Stimulated activated CD4-positive, alpha-beta T cell treated with anti-CD3 and anti-CD28 coated beads, Interleukin-4, amount 100 ng/mL, for 1 hour (primary cell): Measurements from ENCODE around the gene LDAF1.
"Not testable (repeated sequence)": the region's sequence is repeated elsewhere in the genome, so short reads cannot be mapped to it uniquely, and the experiment has no call there.

ENCODE experiments used
- DNase-seq: peaks from one replicate; pipeline ENCODE4 v3.0.0-alpha.2; 2020

Gene LDAF1

DNA sequence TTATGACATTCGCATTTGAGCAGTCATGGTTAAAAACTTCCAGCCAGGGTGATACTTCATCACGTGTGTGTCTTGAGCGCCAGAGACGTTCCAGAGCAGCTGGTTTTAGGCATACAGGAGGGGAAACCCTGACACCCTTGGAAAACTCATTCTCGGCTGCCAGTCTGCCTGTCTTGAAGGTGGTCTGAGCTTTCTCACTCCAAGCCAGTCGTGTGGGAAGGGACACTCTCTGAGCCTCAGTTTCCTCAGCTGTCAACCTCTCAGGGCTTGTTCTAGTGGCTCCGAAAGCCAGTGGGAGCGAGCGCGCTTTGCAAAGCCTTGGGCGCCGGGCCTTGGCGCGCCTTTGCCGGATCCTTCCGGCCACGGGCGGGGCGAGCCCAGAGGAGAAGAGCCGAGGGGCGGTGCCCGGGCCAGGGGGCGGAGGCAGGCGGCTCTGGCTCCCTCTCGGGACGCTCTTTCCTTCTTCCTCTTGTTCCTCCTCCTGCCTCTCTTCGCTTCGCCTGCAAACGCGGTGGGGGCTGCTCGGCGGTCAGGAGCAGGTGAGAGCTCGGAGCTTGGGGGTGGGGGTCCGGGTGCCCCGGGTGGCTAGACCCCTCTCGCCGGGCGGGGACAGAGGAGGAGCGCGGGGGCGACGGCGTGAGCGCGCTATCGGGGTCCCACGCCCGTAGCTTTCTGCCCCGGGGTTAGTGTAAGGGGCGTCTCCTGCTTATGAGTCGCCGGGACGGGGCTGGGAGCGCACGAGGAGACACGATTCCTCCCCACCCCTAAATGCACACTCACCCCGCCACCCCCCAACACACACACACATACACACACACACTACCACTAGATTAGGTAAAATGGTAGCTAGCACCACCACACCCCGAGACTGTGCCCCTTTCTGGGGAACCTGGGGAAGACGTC is at the start of gene LDAF1:
Gene LDAF1 (plus strand): TSS at position 467 of the 903 bp plus-strand sequence. CDS start 2,509 bp downstream, outside the sequence.
- peak; percentile 85 for DNase-seq

DNA sequence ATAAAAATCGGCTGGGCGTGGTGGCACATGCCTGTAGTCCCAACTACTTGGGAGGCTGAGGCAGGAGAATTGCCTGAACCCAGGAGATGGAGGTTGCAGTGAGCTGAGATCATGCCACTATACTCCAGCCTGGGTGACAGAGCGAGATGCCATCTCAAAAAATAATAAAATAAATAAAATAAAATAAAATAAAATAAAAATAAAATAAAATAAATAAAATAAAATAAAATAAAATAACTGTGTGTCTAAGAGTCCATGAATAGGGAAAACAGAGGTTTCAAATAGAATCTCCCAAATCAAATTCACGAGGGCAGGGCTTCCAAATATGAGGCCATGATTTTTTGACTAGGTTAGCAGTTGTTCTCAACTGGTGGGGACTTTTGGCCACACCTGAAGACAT is 42.9 kb upstream of the LDAF1 start:
- DNase-seq = not testable (repeated sequence)

DNA sequence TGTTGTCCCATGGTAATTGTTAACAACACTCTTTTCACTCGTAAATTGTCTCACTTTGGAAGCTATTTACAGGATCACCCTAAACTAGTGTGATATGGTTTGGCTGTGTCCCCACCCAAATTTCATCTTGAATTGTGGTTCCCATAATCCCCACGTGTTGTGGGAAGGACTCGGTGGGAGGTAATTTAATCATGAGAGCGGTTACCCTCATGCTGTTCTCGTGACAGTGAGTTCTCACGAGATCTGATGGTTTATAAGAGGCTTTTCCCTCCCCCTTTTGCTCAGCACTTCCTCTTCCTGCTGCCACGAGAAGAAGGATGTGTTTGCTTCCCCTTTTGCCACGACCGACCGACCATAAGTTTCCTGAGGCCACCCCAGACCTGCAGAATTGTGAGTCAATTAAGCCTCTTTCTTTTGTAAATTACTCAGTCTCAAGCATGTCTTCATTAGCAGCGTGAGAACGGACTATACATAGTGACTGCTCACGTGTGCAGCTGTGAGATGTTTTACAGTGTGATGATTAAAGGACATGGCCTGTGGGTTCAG is 42.3 kb upstream of the LDAF1 start:
- DNase-seq = no peak

- no peak for DNase-seq
These were observed 40.9 kb upstream of the LDAF1 start for GRCh38 chr16:21117567-21117966.

DNA sequence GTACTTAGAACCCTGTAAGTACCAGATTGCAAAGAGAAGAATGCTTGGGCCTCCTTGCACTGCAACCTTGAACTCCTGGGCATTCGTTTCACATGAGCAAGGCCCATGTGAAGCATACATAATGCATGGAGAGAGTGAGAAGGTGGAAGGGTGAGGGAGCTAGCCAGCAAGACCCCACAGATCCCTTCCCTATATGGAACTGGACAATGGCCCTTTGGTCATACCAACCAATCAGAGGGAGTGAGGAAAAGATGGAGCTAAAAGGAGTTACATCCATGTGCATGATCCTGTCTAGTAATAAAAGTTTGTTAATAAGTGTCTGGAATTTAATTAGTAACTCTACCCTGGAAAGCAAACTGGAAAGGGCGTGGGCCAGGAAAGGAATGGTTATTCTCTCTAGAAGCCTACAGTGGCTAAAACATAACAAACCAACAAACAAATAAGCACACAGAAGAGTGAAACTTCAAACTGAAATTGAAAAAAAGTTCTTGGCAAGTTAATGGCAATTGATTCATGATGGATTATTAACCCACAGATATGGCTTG is 37.4 kb upstream of the LDAF1 start:
- DNase-seq = no peak

- DNase-seq = no peak
These were observed 33.3 kb upstream of the LDAF1 start for GRCh38 chr16:21125191-21125590.

DNA sequence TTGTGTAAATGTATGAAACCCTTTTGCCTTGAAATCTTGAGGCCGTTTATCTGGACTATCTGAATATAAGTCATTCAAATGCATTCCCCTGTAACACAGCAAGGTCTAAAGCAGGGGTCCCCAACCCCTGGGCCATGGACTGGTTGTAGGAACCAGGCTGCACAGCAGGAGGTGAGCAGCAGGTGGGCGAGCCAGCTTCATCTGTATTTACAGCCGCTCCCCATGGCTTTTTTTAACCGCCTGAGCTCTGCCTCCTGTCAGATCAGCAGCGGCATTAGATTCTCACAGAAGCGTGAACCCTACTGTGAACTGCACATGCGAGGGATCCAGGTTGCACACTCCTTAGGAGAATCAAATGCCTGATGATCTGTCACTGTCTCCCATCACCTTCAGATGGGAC is 32.0 kb upstream of the LDAF1 start:
- DNase-seq = no peak

DNA sequence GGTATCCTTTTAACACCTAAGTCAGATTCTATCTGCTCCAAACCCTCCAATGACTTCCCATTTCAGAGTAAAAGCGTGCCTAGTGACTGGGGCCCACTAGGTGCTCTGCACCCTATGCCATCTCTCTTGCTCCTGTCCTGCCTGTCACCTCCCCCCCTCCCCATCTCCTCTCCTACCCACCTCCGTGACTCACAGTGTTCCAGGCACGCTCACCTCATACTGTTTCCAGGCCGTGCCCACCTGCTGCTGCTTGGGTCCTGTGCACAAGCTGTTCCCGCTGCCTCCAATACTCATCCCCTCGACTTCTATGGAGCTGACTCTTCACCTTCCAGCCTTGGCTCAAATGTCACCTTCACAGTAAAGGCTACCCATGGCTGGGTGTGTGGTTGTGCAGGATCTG is 29.5 kb upstream of the LDAF1 start:
- no peak for DNase-seq

- no peak for DNase-seq
These were observed 27.7 kb upstream of the LDAF1 start for GRCh38 chr16:21130811-21131210.

GRCh38 chr16:21134053-21134452 is 24.4 kb upstream of the LDAF1 start:
- no peak for DNase-seq

- no peak for DNase-seq
These were observed 12.7 kb upstream of the LDAF1 start for GRCh38 chr16:21145738-21146137.

DNA sequence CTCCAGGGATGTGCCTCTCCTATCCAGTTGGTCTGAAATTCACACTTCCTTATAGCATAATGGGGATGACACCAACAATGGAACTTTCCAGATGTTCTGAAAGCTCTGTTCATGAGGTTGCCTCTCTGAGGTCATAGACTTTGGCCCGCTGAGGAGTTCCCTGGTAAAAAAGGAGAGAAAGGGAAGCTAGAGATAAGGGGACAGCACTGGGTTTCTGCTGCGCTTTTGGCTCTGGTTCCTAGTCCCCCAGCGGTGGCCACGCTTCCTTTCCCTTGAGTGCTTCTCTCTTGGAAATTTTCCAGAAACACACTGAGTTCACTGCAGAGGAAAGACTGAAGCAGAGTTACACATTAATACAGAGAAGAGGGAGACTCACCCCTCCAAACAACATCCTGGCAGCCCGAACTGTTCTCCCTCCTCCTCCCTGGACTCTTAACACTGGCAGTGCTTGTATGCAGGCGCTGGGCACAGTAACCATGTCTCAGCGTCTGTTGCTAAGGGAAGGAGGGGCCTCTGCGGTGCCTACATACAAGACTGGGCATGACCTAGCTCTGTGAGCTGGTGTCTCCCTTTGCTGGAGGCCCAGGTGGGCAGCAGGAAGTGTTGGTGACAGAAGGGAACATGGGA is 8.0 kb upstream of the LDAF1 start, which contains the start of gene DNAH3:
Gene DNAH3 (minus strand): TSS at position 472 of the 627 bp plus-strand sequence. CDS start 527 bp downstream, outside the sequence.
- DNase-seq = no peak

GRCh38 chr16:21152160-21153030 is 6.1 kb upstream of the LDAF1 start:
- not testable (repeated sequence) for DNase-seq

- DNase-seq = not testable (repeated sequence)
These were observed 5.2 kb upstream of the LDAF1 start for GRCh38 chr16:21153124-21153729.

- DNase-seq = not testable (repeated sequence)
These were observed 2.5 kb upstream of the LDAF1 start for GRCh38 chr16:21156011-21156410.

DNA sequence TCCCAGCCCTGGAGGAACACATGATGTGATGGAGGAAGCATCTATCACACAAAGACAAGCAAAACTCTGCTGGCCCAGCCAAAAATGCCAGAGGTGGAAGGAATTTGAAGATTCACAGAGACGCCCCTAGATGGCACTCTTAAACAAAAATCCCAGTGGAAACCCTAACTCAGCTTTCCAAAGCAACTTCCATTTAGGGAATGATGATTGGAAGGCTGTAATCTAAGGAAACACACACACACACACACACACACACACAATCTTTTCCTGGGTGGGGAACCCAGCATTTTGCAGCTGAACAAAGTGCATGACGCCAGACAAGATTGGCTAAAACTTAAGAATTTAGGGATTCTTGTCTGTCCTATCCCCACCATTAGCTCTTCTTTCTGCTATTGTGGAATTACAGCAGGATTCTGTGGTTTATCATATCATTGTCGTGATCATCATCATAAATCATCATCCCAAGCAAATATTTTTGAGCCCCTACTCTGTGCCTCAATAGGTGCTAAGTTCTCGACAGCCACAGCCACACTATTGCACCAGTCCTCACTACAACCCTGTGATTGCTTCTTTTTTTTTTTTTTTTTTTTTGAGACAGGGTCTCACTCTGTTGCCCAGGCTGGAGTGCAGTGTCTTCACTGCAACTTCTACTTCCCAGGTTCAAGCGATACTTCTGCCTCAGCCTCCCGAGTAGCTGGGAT is 1.6 kb upstream of the LDAF1 start:
- DNase-seq = no peak

GRCh38 chr16:21157632-21158031 is 842 bp upstream of the LDAF1 start:
- no peak for DNase-seq

DNA sequence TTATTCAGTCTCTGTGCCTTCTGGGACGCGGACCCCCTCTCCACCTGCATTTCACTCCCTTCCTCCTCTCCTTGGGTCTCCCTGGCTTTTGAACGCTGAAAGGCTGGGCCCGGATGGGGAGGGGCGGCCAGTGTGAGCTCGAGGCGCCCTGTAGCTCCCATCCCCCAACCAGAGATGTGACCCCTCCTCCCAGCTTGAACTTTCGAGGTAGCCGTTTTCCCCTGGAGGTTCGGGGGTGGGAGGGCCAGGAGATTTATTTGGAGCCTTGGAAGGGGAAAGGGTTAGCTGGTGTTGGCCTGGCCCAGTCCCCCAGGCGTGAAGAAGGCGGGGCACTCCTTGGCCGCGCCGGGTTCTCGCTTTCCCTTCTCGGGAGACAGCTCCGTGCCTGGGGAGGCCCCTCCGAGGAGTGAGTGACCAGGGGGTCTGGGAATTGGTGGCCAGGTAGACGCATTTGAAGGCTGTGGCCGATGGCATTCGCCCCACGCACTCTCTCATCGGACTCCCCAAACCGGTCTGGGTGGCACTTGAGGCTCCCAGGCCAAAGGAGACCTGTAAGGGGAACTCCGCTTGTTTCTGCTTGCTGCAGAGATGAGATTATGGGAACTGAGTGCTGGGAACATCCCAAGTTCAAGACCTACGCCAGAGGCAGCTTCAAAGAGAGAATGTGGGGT is 942 bp downstream of the LDAF1 start:
- peak; percentile 22 for DNase-seq

DNA sequence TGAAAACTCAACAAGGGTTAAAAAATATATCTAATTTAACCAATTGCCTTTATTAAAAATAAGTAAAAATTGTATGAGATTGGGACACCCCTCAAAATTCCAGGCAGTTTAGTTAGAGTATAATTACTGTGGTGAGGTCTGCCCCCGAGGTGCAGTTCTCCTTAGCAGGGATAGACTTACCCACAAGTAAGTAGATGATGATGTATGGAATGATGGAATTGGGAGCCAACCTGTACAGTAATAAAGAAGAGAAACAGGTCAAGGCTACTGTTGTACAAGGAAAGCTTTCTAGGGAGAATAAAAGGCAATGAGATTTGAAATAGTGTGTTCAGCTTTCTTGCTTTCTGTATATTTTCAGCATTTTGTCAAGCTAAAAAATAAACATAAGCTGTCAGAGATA is 1.8 kb downstream of the LDAF1 start:
- no peak for DNase-seq

- no peak for DNase-seq
These were observed 2.7 kb downstream of the LDAF1 start for GRCh38 chr16:21161211-21161610.

- DNase-seq = no peak
These were observed 4.2 kb downstream of the LDAF1 start for GRCh38 chr16:21162661-21163151.
